Pancreas (tissue), 10 donors: ENCODE measurements around the gene DHRS13. TPM values are rescaled to one million over a fixed set of nuclear protein-coding genes. Genes with fewer than 3 reads are reported as not detected.

Experiments
- ATAC-seq, 4 donors: fragments of 200-7000 bp; cut with Tn5 transposase; one replicate each; pipeline versions ENCODE4 v1.8.0 to v1.9.1; 2020; ENCODE audit warnings: mild to moderate bottlenecking in 4 of 4, moderate library complexity in 4 of 4
- DNase-seq, 6 donors: peaks; one replicate each; pipeline ENCODE4 v3.0.0-alpha.2; 2020
- FAIRE-seq: peaks from 2 replicates; lab custom pipeline; 2012; peaks lifted over from hg19 to GRCh38; lab: Jason Lieb, UNC
- H3K27ac ChIP-seq, 4 donors: fragments of 200-600 bp; sonication (generic); 1 replicate in 3 of 4; 2 replicates in 1 of 4; pipeline versions ENCODE4 v1.5.0 to v1.8.0; 2020
- H3K27me3 ChIP-seq, 4 donors: fragments of 200-600 bp; one replicate each; pipeline ENCODE4 v1.8.0; 2021
- H3K36me3 ChIP-seq, 3 donors: fragments of 200-600 bp; sonication (generic) in 1 of 3; one replicate each; pipeline versions ENCODE4 v1.5.0 to v1.8.0; 2020 to 2021
- H3K4me1 ChIP-seq, 3 donors: fragments of 200-600 bp; one replicate each; pipeline ENCODE4 v1.8.0; 2021
- H3K4me3 ChIP-seq, 4 donors: fragments of 200-600 bp; sonication (generic) in 2 of 4; one replicate each; pipeline versions ENCODE4 v1.5.0 to v1.8.0; 2020 to 2021
- H3K9me3 ChIP-seq, 4 donors: fragments of 200-600 bp; one replicate each; pipeline ENCODE4 v1.8.0; 2021
- CTCF ChIP-seq, 4 donors: fragments of 200-600 bp; sonication (generic) in 3 of 4; IDR thresholded peaks; one replicate each; pipeline versions ENCODE4 v1.5.0 to v1.8.0; 2021; ENCODE audit warnings: antibody characterized with exemption in 4 of 4
- WGBS, 2 donors: extraction: QIAGEN DNeasy Blood & Tissue Kit; methylation state at CpG; one replicate each; pipeline ENCODE4 v1.1.7; 2013; 5-methylcytosine and 5-hydroxymethylcytosine counted together
- intact Hi-C, 3 donors: fragments of 100-400 bp; cut with DNase I; formaldehyde crosslinking; loops; one replicate each; pipeline versions ENCODE4 v1.11.1 to v1.14.2; 2022
- polyA plus RNA-seq, 2 donors: library from polyadenylated mRNA; stranded (reverse); fragments of 200-250 nt; gene quantifications; one replicate each; pipeline ENCODE4 v1.2.3, GENCODE V29; 2013
- total RNA-seq, 6 donors: library from RNA; stranded (reverse); fragmentation: NEBNext Ultra II Directional in 4 of 6; extraction: Animal tissue kit (Norgen Biotek cat#: 25700) in 4 of 6; gene quantifications; one replicate each; pipeline versions ENCODE4 v1.2.1 to v1.2.4, GENCODE V29; 2021 to 2023
- donor health status: healthy with polysubstance abuse.
- donor health status: DM: no; HTN: no; CAD: no; lungs with moderate emphysema.
- donor health status: DM: no; HTN: no; CAD: no.
- donor health status: control.
- donor health status: control.
- donor health status: Bipolar disorder and iron deficiency.
- donor health status: DM: yes; HTN: yes; CAD: no.
- donor health status: DM: no; HTN: no; CAD: no.
- donor health status: DM: no; HTN: no; CAD: no.
- donor health status: DM: yes; HTN: yes; CAD: no.

The DHRS13 gene
- total and polyA plus RNA-seq, 8 donors: 2.6 to 9.8 (median 5.5) TPM

- ATAC-seq (no peak), FAIRE-seq (no peak), DNase-seq (no peak)
- peaks cover 10 to 87% (median 67%) of the 10 kb centered on the region in 3 donors for H3K36me3 ChIP-seq
- 92 to 94% methylated on average over 13 of the region's 13 CpGs for WGBS, 2 donors
- no peaks in the 10 kb centered on the region for H3K9me3 ChIP-seq
- intact Hi-C loops: loop anchor here in 1 of 3 donors (10.0 kb wide), 1 partner anchor 247 kb away; the partner anchor contains the start of genes SDF2 and SUPT6H
- peaks cover 0 to 5% (median 0%) of the 10 kb centered on the region in 3 donors for H3K4me1 ChIP-seq
- peak overlapping the region in 1 of 4 donors; percentile 17 for H3K27ac ChIP-seq
- no peak for TF ChIP-seq CTCF (IDR thresholded peaks at IDR 0.05)
- no peak overlapping the region for H3K4me3 ChIP-seq
- no peaks in the 10 kb centered on the region for H3K27me3 ChIP-seq
These were observed 8.6 kb upstream of the DHRS13 start for GRCh38 chr17:28911411-28912045.

DNA sequence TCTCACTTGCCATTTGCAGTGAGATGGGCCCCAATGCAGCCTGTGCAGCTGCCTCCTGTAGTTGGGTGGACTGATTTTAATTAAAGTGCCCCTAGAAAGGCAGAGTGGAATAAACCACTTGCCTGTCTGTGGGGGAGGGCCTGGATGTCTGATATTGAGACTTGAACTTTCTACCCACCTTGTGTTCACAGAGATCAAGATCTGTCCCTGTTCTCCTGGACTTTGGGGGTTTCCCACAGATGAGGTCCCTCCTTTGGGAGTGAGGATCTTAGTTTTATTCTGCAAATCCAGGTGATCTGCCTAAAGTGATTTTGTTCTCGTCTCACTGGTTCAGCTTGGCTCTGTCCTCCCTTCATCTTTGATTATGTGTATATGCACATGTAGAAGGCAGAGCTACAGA is 7.7 kb upstream of the DHRS13 start:
- DNase-seq: no peak
- no peak for TF ChIP-seq CTCF (IDR thresholded peaks at IDR 0.05)
- 95 to 96% methylated on average over 1 of the region's 1 CpG for WGBS, 2 donors
- FAIRE-seq: no peak
- intact Hi-C loops: loop anchor here in 1 of 3 donors (10.0 kb wide), 1 partner anchor 246 kb away; the partner anchor contains the start of genes SDF2 and SUPT6H
- Histone ChIP-seq H3K9me3 (no peaks in the 10 kb centered on the region), H3K27ac (no peak overlapping the region), H3K36me3 (peaks cover 8 to 86% (median 64%) of the 10 kb centered on the region in 3 donors), H3K4me1 (peaks cover 0 to 5% (median 0%) of the 10 kb centered on the region in 3 donors), H3K4me3 (no peak overlapping the region), H3K27me3 (no peaks in the 10 kb centered on the region)
- ATAC-seq: no peak

DNA sequence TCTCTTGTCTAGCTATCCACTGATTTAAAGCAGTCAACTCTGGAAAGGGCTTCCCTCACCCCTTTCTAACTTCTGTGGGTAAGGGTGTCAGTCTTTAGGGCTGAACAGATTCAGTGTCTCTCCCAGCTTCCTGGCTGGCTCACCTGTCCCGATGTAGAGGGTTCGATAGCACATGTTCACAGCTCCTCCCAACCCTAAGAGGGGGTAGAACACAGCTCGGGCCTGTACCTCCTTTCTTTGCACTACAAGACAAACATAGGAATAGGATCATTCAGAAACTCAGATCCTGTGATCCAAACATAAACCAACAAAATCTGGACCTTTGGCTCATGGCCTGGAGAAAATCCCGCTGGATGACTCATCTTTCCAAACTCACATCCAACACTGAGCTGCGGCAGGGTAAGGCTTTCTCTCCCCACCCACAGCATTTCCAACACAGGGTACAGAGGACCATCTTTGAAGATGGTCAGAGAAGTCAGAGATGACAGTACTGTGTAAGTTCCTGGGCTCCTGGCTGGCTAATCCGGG is 5.8 kb upstream of the DHRS13 start:
- 58% methylated on average over 6 of the region's 6 CpGs for WGBS, 2 donors
- no peaks in the 10 kb centered on the region for H3K9me3 ChIP-seq
- ATAC-seq (peak in 3 of 4 donors; percentile 31 to 44 (median 32)), DNase-seq (peak in 1 of 6 donors; percentile 39), FAIRE-seq (peak; percentile 23)
- peaks cover 6 to 69% (median 52%) of the 10 kb centered on the region in 3 donors for H3K36me3 ChIP-seq
- no peaks in the 10 kb centered on the region for H3K27me3 ChIP-seq
- no peak for TF ChIP-seq CTCF (IDR thresholded peaks at IDR 0.05)
- peaks cover 0 to 5% (median 0%) of the 10 kb centered on the region in 3 donors for H3K4me1 ChIP-seq
- no peak overlapping the region for H3K27ac ChIP-seq
- no peak overlapping the region for H3K4me3 ChIP-seq
- intact Hi-C loops: loop anchor here in 2 of 3 donors (5.0 to 10.0 kb wide), 2 partner anchors 141 to 144 kb away; no protein-coding TSS in a partner anchor

DNA sequence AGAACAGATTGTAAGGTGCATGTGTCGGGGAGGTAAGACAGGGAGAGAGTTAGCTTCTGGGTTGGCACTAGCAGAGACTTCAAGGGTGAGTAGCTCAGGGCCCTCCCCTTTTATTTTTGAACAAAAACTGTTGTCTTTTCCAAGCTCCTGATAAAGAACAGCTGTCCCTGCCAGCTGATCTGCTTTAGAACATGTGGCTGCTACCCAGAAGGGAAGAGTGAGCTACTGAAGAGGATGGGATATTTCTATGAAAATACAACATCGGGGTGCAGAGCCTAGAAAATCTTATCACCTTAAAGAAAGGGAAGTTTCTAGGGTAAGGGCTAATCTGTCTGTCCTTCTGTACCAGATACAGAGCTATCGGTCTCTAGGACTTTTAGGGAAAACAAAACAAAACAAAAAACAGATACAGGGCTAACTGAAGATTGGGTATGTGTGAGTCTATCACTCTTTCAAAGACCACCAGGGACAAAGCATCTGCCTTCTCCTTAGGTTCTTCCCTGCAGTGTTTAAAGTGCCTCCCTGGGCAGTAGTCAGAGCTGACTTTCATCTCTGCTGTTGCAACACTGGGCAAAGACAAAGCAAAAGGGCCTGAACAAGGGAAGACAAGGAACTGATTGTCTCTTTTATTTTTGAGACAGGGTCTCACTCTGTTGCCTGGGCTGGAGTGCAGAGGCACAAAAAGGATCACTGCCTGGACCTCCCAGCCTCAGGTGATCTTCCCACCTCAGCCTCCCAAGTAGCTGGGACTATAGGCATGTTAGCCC is 5.0 kb upstream of the DHRS13 start:
- Histone ChIP-seq H3K27me3 (no peaks in the 10 kb centered on the region), H3K9me3 (no peaks in the 10 kb centered on the region), H3K4me3 (no peak overlapping the region), H3K36me3 (peaks cover 6 to 61% (median 43%) of the 10 kb centered on the region in 3 donors), H3K27ac (no peak overlapping the region), H3K4me1 (peaks cover 0 to 5% (median 0%) of the 10 kb centered on the region in 3 donors)
- TF ChIP-seq CTCF (IDR thresholded peaks at IDR 0.05): no peak
- WGBS, 2 donors: 82 to 89% methylated on average over 3 of the region's 3 CpGs
- DNase-seq: no peak
- intact Hi-C loops: loop anchor here in 2 of 3 donors (5.0 to 10.0 kb wide), 2 partner anchors 141 to 143 kb away; no protein-coding TSS in a partner anchor
- no peak for ATAC-seq
- FAIRE-seq: no peak
